Nephron (organoid): ENCODE measurements around the gene NUTF2.
"Not testable (repeated sequence)": the region's sequence is repeated elsewhere in the genome, so short reads cannot be mapped to it uniquely, and the experiment has no call there.

Experiments
- H3K27ac Mint-ChIP-seq, 3 experiments: 2 replicates each; pipeline ENCODE4 v1.8.0; 2020; ENCODE audit warnings: mixed read lengths in 3 of 3, mild to moderate bottlenecking in 2 of 3, moderate library complexity in 1 of 3
- H3K27me3 Mint-ChIP-seq: 2 replicates; pipeline ENCODE4 v1.8.0; 2021; ENCODE audit warnings: low read depth, mild to moderate bottlenecking, moderate library complexity, mixed read lengths
- H3K36me3 Mint-ChIP-seq: 2 replicates; pipeline ENCODE4 v1.8.0; 2020; ENCODE audit warnings: low read depth, mixed read lengths
- H3K4me1 Mint-ChIP-seq: 2 replicates; pipeline ENCODE4 v1.8.0; 2020; ENCODE audit warnings: mixed read lengths
- H3K4me3 Mint-ChIP-seq, 3 experiments: 2 replicates each; pipeline ENCODE4 v1.8.0; 2020; ENCODE audit warnings: mild to moderate bottlenecking in 3 of 3, mixed read lengths in 3 of 3, moderate library complexity in 2 of 3
- H3K9me3 Mint-ChIP-seq: 2 replicates; pipeline ENCODE4 v1.8.0; 2020; ENCODE audit warnings: mixed read lengths
- CTCF ChIP-seq, 3 experiments: fragments of 200-600 bp; sonication (generic); IDR thresholded peaks; one replicate each; pipeline ENCODE4 v1.5.0; 2021; ENCODE audit warnings: antibody characterized with exemption in 3 of 3; ENCODE audit not compliant: unreplicated experiment in 3 of 3

Gene NUTF2

GRCh38 chr16:67862623-67863583 lies 16.2 kb downstream of the NUTF2 start:
- Mint-ChIP-seq H3K4me3 (no peak overlapping the region), H3K27me3 (no peaks in the 10 kb centered on the region), H3K36me3 (peaks cover 35% of the 10 kb centered on the region), H3K4me1 (peaks cover 30% of the 10 kb centered on the region), H3K27ac (peak overlapping the region; percentile 11 to 44 (median 13)), H3K9me3 (no peaks in the 10 kb centered on the region)
- TF ChIP-seq CTCF (IDR thresholded peaks at IDR 0.05; ENCODE audit: unreplicated experiment in 3 of 3), result no peak

DNA sequence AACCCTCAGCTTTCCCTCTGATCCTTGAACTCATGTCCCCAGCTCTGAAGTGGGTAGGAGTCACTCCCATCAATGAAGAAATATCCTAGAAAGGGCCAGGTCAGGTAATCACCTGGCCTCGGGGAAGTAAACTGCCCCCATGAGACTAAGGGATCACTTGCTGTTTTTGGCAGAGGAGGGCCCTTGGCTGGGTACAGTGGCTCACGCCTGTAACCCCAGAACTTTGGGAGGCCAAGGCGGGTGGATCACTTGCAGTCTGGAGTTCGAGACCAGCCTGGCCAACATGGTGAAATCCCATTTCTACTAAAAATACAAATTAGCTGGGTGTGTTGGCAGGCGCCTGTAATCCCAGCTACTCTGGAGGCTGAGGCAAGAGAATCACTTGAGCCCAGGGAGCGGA lies 17.3 kb downstream of the NUTF2 start:
- not testable (repeated sequence) for H3K27me3 Mint-ChIP-seq, H3K9me3 Mint-ChIP-seq, H3K27ac Mint-ChIP-seq, H3K4me3 Mint-ChIP-seq
- Mint-ChIP-seq H3K4me1 (peaks cover 24% of the 10 kb centered on the region), H3K36me3 (peaks cover 32% of the 10 kb centered on the region)

GRCh38 chr16:67864594-67864993 lies 17.9 kb downstream of the NUTF2 start:
- no peak overlapping the region for H3K4me3 Mint-ChIP-seq
- no peak overlapping the region for H3K27ac Mint-ChIP-seq
- no peaks in the 10 kb centered on the region for H3K9me3 Mint-ChIP-seq
- H3K4me1 Mint-ChIP-seq, result peaks cover 24% of the 10 kb centered on the region
- H3K27me3 Mint-ChIP-seq, result no peaks in the 10 kb centered on the region
- H3K36me3 Mint-ChIP-seq, result peaks cover 32% of the 10 kb centered on the region
- TF ChIP-seq CTCF (IDR thresholded peaks at IDR 0.05; ENCODE audit: unreplicated experiment in 3 of 3), result no peak

- Mint-ChIP-seq H3K9me3 (no peaks in the 10 kb centered on the region), H3K4me1 (peaks cover 24% of the 10 kb centered on the region), H3K27me3 (no peaks in the 10 kb centered on the region), H3K27ac (no peak overlapping the region), H3K36me3 (peaks cover 35% of the 10 kb centered on the region), H3K4me3 (no peak overlapping the region)
- TF ChIP-seq CTCF (IDR thresholded peaks at IDR 0.05; ENCODE audit: unreplicated experiment in 3 of 3), result no peak
Measured at GRCh38 chr16:67865318-67865717, 18.6 kb downstream of the NUTF2 start.

- Mint-ChIP-seq H3K4me3 (no peak overlapping the region), H3K27me3 (no peaks in the 10 kb centered on the region), H3K9me3 (no peaks in the 10 kb centered on the region), H3K36me3 (peaks cover 37% of the 10 kb centered on the region), H3K4me1 (peaks cover 7% of the 10 kb centered on the region), H3K27ac (peak overlapping the region in 1 of 3 experiments; percentile 35)
- TF ChIP-seq CTCF (IDR thresholded peaks at IDR 0.05; ENCODE audit: unreplicated experiment in 3 of 3), result no peak
Measured at GRCh38 chr16:67868290-67868689, 21.6 kb downstream of the NUTF2 start.

DNA sequence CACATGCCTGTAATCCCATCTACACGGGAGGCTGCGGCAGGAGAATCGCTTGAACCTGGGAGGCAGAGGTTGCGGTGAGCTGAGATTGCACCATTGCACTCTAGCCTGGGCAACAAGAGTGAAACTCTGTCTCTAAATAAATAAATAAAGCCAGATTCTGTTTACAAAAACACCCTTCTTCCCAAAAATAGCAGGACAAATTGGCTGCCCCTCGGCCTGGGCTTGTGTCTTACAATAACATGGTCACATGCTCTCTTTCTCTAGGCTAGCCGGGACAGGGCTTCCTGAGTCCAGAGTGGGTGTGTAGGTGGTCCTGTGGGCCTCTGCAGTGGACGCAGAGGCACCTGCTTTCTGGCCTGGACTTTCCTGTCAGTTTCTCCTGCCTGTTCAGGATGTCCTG lies 22.9 kb downstream of the NUTF2 start:
- peak overlapping the region in 1 of 3 experiments; percentile 49 for H3K27ac Mint-ChIP-seq
- H3K9me3 Mint-ChIP-seq, result no peaks in the 10 kb centered on the region
- H3K36me3 Mint-ChIP-seq, result peaks cover 35% of the 10 kb centered on the region
- no peak overlapping the region for H3K4me3 Mint-ChIP-seq
- peaks cover 14% of the 10 kb centered on the region for H3K4me1 Mint-ChIP-seq
- H3K27me3 Mint-ChIP-seq, result no peaks in the 10 kb centered on the region
- no peak for TF ChIP-seq CTCF (IDR thresholded peaks at IDR 0.05; ENCODE audit: unreplicated experiment in 3 of 3)
